HPDE6-E6E7 (cell line): Measurements from ENCODE around the gene NTRK1.

Source experiments
- DNase-seq: peaks from one replicate; pipeline ENCODE4 v3.0.0; 2011; ENCODE audit warnings: missing footprints; ENCODE audit errors: extremely low spot score

The NTRK1 gene

DNA sequence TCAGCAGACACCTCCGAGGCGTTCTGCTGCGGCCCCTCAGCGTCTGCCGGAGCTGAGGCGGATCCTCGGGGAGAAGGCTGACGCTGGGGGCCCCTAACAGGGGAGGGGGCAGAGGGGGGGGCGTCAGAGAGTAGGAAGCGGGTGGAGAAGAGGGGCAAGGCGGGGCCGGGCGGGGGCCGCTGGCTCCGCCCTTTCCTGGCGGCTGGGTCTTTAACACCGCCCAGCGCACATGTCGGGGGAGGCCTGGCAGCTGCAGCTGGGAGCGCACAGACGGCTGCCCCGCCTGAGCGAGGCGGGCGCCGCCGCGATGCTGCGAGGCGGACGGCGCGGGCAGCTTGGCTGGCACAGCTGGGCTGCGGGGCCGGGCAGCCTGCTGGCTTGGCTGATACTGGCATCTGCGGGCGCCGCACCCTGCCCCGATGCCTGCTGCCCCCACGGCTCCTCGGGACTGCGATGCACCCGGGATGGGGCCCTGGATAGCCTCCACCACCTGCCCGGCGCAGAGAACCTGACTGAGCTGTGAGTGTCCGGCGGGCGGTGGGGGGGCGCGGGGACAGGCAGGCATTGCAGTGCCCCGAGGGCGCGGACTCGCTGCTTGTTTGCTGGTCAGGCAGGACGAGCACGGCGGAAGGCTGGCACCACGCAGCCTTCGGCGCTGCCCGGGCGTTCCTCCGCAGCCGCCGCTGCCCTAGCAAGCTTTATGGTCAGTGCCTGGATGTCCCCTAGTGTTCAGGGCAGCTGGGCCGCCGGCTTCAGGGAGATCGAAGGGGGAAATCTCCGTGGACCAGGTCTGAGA lies at the start of gene NTRK1:
Gene NTRK1 (plus strand): TSS at position 238 of the 796 bp plus-strand sequence. CDS start 70 bp downstream, at position 308.
- no peak for DNase-seq

- no peak for DNase-seq
Observed at GRCh38 chr1:156811168-156811567, 49.5 kb upstream of the NTRK1 start.

DNA sequence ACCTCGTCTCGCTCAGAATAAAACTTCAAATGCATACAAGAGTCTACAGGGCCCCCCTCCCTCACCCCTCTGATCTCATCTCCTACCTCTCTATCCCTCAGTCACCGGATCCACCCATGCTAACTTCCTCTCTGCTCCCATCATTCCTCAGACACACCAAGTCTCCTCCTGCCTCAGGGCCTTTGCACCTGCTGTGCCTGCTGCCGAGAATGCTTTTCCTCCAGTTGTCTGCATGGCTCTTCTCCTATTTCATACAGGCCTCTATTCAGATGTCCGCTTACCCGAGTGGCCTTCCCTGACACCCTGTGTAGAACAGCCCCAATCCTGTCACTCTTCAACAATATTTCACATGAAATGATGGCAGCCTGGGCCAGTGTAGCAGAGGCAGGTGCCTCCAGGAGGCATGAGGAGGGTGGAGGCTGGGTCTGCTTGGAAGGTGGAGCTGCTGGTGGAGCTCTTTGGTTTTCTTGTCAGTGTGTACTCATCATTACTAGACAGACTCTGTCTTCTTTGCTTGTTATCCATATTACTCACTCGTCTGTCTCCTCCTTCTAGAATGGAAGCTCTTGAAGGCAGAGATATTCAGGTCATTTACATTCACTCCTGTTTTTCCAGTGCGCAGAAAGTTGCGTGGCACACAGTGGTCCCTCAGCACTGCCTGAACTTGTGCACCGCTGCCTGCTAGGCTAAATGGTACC lies 48.2 kb upstream of the NTRK1 start:
- DNase-seq: no peak

- DNase-seq: no peak
Observed at GRCh38 chr1:156813298-156813697, 47.4 kb upstream of the NTRK1 start.

DNA sequence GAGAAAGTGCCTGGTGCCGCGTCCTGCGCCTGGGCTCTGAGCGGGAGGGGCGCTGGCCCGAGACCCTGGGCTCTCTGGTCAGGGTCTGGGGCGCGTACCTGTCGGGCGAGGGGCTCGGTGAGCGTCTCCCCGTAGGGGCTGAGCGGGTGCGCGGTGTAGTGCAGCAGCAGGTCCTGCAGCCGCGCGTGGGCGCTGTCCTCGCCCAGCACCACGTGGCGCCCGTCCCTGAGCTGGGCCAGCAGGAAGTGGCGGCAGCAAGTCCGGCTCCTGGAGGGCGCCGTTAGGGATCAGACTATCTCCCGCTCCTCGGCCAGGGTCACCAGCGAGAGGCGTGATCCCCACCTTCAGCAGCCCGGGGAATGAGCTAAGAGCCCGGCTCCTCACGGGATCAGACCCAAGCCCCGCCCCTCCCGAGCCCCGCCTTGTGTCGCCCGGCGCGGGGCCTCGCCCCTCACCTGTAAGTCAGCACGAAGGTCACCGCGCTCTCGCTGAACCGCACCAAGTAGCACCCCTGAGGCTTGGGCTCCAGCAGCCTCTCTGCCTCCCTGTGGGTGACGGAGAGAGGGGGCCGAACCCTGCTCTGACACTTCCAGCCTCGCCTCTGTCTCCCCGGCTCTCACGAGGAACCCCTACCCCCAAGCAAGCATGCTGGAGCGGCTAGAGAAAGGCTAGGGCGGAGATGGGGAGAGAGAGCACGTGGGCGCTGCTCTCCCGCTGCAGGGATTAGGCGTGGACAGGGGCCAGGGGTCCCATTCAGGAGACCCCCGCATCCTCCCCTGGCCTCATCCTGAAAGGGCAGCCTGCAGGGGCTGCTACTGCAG lies 46.7 kb upstream of the NTRK1 start:
- DNase-seq: peak; percentile 46

DNA sequence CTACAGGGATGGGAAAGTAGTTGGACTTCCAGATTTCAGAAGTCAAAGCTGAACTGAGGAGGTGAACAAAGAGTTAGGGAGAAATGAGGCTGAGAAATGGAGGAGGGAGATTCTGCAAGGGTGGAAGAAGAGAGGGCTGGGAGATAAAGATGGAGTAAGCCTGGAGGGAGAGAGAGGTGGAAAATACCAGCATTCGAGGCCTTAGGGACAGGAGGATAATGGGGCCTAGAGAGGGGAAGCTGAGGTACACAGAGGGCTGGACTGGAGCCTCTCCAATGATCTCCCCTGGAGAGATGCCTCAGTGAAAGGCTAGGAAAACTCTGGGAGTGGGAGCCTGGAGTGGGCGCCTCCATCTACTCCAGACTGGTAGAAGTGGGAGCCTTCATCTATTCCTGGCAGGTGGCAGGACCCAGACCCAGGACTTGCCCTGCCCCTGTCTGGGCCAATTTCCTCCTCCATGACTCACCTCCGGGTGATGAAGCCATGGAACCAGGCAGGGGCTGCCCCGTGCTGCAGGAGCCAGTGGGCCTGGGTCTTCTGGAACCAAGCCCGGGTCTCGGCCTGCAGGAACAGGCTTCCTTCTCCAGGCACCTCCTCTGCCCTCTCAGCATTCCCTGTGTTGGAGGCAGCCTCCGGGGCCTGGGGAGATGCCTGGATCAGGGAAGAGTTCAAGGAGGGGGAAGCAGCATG lies 45.9 kb upstream of the NTRK1 start:
- DNase-seq: no peak

DNA sequence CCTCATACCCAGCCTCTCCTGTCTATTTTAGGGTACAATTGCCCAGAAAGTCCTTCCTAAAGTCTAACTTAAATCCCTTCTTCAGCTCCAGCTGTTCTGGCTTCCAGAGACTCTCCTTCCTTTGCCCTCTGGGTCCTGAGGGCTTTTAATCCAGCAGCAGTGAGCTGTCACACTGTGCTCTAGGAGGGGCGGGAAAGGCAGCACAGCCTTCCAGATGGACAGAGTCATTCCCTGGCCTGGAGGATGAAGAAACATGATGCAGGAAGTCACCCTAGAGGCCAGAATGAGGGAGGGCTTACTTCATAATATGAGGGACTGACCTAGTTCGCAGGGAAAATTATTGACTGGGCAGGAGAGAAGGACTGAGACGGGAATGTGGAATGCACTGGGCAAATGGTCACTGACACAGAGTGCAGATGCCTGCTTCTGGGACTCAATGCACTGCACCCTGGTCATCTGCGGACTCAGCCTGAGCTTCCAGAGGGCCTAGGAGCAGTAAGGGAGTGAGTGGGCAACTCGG lies 45.3 kb upstream of the NTRK1 start:
- DNase-seq: no peak

- no peak for DNase-seq
Observed at GRCh38 chr1:156815961-156816422, 44.7 kb upstream of the NTRK1 start.

- DNase-seq: no peak
Observed at GRCh38 chr1:156816561-156817328, 43.9 kb upstream of the NTRK1 start, which contains the start of gene SH2D2A. SH2D2A (minus strand) TSS chr1:156816848; CDS start chr1:156816708, 140 bp downstream.

DNA sequence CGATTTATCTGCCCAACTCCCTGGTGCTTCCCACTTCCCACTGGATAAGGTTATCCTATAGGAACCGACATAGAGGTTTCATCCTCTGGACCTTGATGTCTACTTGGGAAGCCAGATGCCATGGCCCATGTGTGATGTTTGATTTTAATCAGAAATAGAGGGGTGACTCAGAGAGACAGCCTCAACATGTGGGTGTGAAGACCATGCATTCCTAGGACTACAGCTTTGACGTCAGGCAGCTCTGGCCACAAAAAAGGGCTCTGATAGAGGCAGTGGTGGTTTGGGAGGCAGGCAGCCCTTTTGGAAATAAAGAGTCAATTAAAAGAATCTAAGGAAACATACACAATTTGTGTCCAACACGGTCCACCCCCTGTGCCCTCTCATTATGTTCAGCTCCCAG lies 38.9 kb upstream of the NTRK1 start:
- DNase-seq: no peak

GRCh38 chr1:156822680-156823079 lies 38.0 kb upstream of the NTRK1 start:
- no peak for DNase-seq

DNA sequence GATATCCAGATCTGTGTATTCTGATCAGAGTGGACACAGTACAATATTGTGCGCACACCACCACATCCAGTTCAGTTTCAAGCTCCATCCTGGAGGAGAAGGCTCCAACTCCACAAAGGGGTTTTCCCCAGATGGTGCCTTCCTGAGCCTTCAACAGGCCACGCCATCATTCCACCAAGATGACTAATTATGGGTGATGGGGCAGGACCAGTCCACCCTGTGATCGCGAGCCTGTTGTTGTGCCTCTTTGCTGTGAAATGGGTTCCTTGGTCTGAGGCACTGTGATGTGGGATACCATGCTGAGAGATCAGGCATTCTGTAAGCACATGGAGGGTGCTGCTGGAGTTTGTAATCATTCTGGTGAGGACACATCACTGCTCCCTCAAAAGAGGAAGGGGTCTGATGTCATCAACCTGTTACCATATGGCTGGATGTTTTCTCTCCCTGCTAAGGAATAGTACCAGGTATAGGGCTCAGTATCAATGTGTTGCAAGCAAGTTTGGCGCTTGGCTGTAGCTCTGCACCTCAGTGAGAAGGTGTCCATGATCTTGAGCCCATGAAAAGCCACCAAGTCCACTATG lies 37.4 kb upstream of the NTRK1 start:
- no peak for DNase-seq

DNA sequence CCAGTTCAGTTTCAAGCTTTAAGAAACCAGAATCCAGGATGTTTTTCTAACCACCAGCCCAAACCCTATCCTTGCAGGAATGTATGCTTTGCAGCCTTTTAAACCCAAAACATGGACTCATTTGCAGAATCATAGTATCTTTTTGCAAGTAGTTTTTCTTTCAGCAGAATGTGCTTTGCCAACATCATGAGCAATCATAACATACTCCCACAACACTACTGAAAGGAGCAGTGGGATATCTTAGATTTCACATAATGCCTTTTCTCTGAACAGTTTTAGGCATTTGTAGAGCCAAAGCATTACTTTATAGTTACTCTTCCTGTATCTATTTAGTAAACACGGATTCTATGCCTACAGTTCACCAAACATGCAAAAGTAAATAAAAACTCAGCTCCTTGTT lies 34.0 kb upstream of the NTRK1 start:
- DNase-seq: no peak

- no peak for DNase-seq
Observed at GRCh38 chr1:156828400-156829124, 32.1 kb upstream of the NTRK1 start.

DNA sequence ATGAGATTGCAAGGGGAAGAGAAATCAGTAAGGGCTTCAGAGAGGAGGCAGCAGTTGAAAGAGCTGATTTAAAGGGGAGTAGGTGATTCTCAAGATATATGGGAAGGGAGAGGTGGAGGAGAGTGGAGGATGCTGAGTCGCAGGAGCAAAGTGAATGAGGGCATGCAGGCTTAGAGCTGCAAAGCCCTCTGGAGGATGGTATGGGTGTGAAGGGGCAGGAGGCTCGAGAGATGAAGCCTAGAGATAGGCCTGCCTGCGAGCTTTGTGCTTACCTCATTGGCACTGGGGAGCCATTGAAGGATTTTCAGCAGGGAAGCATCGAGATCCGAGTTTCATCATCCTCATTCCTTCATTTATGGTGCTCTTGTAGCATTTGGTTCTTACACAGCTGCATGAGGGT lies 28.2 kb upstream of the NTRK1 start:
- DNase-seq: no peak

DNA sequence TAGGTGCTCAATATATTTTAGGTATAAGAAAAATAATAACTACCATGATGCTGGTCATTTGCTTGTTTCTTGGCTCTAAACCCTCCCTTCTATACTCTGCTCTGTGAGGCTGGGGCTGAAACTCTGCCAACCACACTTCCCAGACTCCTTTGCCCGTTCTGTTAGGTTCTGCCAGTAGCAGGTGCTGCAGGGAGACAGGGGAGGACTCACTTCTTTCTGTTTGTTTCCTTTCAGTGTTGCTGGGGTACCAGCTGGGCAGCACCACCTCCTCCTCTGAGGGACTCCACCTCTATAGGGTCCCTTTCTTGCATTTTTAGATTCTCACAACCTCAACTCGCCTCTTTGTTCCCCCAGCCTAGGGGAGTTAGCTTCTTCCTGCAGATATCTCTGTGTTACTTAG lies 27.1 kb upstream of the NTRK1 start:
- DNase-seq: no peak

GRCh38 chr1:156834322-156834721 lies 26.3 kb upstream of the NTRK1 start:
- DNase-seq: no peak

GRCh38 chr1:156836041-156836654 lies 24.5 kb upstream of the NTRK1 start:
- DNase-seq: no peak

DNA sequence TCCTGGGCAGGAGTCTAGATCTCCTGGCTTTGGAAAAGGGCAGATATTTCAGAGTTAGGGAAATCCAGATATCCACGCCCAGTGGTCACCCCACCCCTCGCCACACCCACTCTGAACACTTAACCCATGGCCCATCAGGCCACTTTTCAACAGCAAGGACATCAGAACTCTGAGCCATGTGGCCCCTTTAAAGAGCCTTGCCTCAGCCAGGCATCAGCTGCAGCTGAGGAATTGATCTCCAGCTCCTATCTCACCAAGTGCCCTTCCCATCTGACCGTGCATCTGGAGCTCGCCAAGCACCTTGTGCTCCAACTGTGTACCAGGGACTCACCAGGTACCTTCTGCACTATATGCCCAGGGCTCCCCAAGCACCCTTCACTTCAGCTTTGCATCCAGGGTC lies 23.8 kb upstream of the NTRK1 start:
- DNase-seq: no peak
